ENCODE measurements around the gene AKR1B1. TPM values are rescaled to one million over a fixed set of nuclear protein-coding genes. Genes with fewer than 3 reads are reported as not detected.

AKR1B1 gene
- total and polyA plus RNA-seq, 8 donors, result 13.2 to 47.1 (median 19.2) TPM

DNA sequence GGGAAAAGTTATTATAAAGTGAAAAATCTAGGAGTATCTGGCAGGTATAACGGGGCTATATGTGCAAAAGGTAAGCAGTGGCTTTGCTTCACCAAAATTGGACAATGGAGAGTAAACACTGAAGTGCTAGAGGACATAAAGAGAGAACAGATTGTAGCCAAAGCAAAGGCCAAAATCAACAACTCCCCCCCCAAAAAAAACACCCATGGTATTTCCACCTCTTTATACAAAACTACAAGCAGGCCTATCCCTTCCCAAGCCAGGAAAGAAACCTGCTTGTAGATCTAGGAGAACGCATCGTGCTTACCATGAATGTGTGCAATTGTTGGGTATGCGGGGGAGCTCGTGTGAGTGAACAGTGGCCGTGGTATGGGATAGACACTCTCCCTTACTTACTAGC lies 9.2 kb upstream of the AKR1B1 start:
- Histone ChIP-seq H3K4me3 (no peak overlapping the region), H3K27me3 (no peaks in the 10 kb centered on the region), H3K36me3 (no peaks in the 10 kb centered on the region), H3K4me1 (no peaks in the 10 kb centered on the region), H3K9me3 (no peaks in the 10 kb centered on the region), H3K27ac (no peak overlapping the region)
- TF ChIP-seq, protein P1, sequence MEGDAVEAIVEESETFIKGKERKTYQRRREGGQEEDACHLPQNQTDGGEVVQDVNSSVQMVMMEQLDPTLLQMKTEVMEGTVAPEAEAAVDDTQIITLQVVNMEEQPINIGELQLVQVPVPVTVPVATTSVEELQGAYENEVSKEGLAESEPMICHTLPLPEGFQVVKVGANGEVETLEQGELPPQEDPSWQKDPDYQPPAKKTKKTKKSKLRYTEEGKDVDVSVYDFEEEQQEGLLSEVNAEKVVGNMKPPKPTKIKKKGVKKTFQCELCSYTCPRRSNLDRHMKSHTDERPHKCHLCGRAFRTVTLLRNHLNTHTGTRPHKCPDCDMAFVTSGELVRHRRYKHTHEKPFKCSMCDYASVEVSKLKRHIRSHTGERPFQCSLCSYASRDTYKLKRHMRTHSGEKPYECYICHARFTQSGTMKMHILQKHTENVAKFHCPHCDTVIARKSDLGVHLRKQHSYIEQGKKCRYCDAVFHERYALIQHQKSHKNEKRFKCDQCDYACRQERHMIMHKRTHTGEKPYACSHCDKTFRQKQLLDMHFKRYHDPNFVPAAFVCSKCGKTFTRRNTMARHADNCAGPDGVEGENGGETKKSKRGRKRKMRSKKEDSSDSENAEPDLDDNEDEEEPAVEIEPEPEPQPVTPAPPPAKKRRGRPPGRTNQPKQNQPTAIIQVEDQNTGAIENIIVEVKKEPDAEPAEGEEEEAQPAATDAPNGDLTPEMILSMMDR (IDR thresholded peaks at IDR 0.05), result no peak
- intact Hi-C loops (cut with DNase I), result no loop called here
- ATAC-seq, result no peak
- no peak for DNase-seq
- 82 to 91% methylated on average over 6 of the region's 6 CpGs for WGBS, 2 donors
- no peak for FAIRE-seq

DNA sequence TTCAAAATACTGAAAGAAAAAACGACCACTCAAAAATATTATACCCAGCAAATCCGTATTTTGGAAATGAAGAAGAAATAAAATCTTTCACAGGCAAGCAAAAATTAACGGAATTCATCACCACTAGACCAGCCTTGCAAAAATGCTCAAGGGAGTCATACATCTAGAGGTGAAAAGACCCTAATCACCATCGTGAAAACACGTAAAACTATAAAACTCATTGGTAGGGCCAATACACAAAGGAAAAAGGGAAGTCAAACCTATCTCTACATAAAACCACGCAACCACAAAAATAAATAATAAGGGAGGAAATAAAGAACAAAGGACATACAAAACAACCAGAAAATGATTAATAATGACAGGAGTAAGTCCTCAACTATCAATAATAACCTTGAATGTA lies 6.6 kb upstream of the AKR1B1 start:
- DNase-seq, result no peak
- no peak overlapping the region for H3K27ac ChIP-seq
- no peaks in the 10 kb centered on the region for H3K9me3 ChIP-seq
- no peak for FAIRE-seq
- ATAC-seq, result no peak
- 74 to 81% methylated on average over 6 of the region's 6 CpGs for WGBS, 2 donors
- no peaks in the 10 kb centered on the region for H3K27me3 ChIP-seq
- no peaks in the 10 kb centered on the region for H3K36me3 ChIP-seq
- H3K4me3 ChIP-seq, result no peak overlapping the region
- intact Hi-C loops (cut with DNase I), result no loop called here
- H3K4me1 ChIP-seq, result no peaks in the 10 kb centered on the region
- TF ChIP-seq, protein P1 (IDR thresholded peaks at IDR 0.05), result no peak

DNA sequence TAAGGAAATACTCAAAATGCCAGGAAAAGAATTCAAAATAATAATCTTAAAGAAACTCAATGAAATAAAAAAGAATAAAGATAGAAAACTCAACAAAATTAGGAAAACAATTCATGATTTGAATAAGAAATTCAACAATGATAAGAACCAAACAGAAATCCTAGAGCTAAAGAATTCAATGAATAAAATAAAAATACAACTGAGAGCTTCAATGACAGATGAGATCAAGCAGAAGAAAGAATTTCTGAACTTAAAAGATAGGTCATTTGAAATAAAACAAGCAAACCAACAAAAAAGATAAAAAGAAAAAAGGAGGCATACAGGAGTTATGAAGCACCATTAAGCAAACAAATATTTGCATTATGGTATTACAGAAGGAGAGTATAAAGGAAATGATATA lies 5.6 kb upstream of the AKR1B1 start:
- Histone ChIP-seq H3K9me3 (no peaks in the 10 kb centered on the region), H3K4me3 (no peak overlapping the region), H3K36me3 (no peaks in the 10 kb centered on the region), H3K27me3 (no peaks in the 10 kb centered on the region), H3K4me1 (peaks cover 0 to 2% (median 0%) of the 10 kb centered on the region in 3 donors), H3K27ac (no peak overlapping the region)
- DNase-seq (no peak), ATAC-seq (no peak), FAIRE-seq (no peak)
- intact Hi-C loops (cut with DNase I), result no loop called here
- TF ChIP-seq, protein P1 (IDR thresholded peaks at IDR 0.05), result no peak

DNA sequence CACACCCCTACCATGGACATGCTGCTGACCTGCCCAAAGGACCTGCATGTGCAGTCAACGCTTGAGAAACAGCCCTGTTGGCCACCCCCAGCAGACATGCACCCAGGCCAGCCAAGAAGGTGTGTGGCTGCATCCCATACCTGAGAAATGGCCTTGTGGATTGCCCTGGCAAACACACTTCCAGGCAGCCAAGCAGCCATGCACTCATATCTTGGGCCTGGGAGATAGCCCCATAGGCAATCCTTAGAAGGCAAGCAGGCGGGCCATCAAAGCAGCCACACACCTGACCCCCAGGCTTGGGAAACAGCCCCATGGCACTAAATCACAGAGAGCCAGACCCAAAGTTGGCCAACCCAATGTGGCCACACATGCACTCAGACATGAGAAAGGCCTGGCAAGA lies 4.9 kb upstream of the AKR1B1 start:
- WGBS, 2 donors, result 93% methylated on average over 2 of the region's 2 CpGs
- Histone ChIP-seq H3K9me3 (no peaks in the 10 kb centered on the region), H3K4me3 (no peak overlapping the region), H3K27me3 (no peaks in the 10 kb centered on the region), H3K27ac (no peak overlapping the region), H3K4me1 (peaks cover 0 to 5% (median 0%) of the 10 kb centered on the region in 3 donors), H3K36me3 (no peaks in the 10 kb centered on the region)
- TF ChIP-seq, protein P1 (IDR thresholded peaks at IDR 0.05), result no peak
- FAIRE-seq, result no peak
- DNase-seq, result no peak
- intact Hi-C loops (cut with DNase I), result no loop called here
- no peak for ATAC-seq

DNA sequence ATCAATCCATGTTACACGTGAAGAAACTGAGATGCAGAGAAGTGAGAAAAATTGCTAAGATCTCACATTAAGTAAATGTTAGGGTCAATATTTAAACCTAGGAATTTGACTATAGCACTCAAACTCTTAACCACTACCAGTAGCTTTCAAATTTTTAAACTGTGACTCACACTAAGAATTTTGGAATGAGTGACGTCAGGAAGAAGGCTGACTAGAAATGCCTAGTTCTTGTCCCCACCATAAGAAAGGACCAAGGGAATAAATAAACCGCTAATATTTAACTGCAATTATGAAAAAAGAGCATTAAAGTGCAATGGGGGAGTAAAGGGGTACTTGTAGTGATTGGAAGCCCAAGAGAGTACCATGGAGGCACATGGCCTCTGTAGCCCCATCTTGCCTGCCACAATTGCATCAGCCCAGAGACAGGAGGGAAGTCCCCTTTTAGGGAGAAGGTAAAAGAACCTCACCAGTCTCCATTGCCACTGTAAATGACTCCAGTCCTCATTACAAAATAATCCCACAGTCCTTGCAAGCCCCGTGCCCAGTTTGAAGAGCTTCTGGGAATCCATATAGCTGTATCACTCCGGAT lies 3.5 kb upstream of the AKR1B1 start:
- Histone ChIP-seq H3K9me3 (no peaks in the 10 kb centered on the region), H3K4me3 (no peak overlapping the region), H3K27ac (no peak overlapping the region), H3K27me3 (no peaks in the 10 kb centered on the region), H3K36me3 (no peaks in the 10 kb centered on the region), H3K4me1 (peaks cover 0 to 7% (median 0%) of the 10 kb centered on the region in 3 donors)
- TF ChIP-seq, protein P1 (IDR thresholded peaks at IDR 0.05), result no peak
- ATAC-seq (no peak), DNase-seq (no peak), FAIRE-seq (no peak)
- intact Hi-C loops (cut with DNase I), result no loop called here
- WGBS, 2 donors, result 71 to 85% methylated on average over 5 of the region's 5 CpGs

All from pancreas (tissue), 10 donors.